OCI-LY3 (cell line): ENCODE measurements around the gene KIF2A.

Source experiments
- EZH2phosphoT487 ChIP-seq: fragments of 200-600 bp; shearing (Covaris generic); IDR thresholded peaks from 2 replicates; pipeline ENCODE4 v1.6.1; 2018; ENCODE audit warnings: antibody characterized with exemption, mixed run types, low read depth
- TF ChIP-seq, protein P1 (sequence below): fragments of 200-600, 300-600 bp; sonication (generic); IDR thresholded peaks from 2 replicates; pipeline ENCODE4 v1.5.1; 2014; ENCODE audit warnings: antibody characterized with exemption, low read length, low read depth

DNA sequence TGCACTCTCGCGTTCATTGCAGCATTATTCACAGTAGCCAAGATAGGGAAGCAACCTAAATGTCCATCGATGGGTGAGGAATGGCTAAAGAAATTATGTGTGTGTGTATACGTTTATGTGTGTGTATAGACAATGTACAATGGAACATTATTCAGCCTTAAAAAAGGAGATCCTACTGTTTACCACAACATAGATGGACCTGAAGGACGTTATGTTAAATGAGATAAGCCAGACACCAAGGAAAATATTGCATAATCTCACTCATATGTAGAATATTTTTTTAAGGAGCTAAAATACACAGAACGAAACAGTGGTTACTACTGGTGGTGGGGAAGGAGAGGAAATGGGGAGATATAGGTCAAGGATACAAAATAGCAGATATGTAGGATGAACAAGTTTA is 2.4 kb downstream of the KIF2A start:
- TF ChIP-seq, protein P1, sequence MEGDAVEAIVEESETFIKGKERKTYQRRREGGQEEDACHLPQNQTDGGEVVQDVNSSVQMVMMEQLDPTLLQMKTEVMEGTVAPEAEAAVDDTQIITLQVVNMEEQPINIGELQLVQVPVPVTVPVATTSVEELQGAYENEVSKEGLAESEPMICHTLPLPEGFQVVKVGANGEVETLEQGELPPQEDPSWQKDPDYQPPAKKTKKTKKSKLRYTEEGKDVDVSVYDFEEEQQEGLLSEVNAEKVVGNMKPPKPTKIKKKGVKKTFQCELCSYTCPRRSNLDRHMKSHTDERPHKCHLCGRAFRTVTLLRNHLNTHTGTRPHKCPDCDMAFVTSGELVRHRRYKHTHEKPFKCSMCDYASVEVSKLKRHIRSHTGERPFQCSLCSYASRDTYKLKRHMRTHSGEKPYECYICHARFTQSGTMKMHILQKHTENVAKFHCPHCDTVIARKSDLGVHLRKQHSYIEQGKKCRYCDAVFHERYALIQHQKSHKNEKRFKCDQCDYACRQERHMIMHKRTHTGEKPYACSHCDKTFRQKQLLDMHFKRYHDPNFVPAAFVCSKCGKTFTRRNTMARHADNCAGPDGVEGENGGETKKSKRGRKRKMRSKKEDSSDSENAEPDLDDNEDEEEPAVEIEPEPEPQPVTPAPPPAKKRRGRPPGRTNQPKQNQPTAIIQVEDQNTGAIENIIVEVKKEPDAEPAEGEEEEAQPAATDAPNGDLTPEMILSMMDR, result no peak
- TF ChIP-seq EZH2phosphoT487, result no peak
